Retinal pigment epithelial cell (primary cell): ENCODE results near the gene RPGRIP1L.

Experiments used
- DNase-seq: peaks from one replicate; pipeline ENCODE4 v3.0.0-alpha.2; 2010; ENCODE audit warnings: low read depth
- H3K4me3 ChIP-seq: 2 replicates; pipeline ENCODE4 v1.5.1; 2011; ENCODE audit warnings: mild to moderate bottlenecking, low read length, control low read depth, moderate library complexity
- TF ChIP-seq, protein P1 (sequence below): conservative IDR thresholded peaks from 2 replicates; pipeline ENCODE4 v1.5.1; 2011; ENCODE audit warnings: low read depth, low read length, control low read depth, inconsistent platforms

The RPGRIP1L gene

DNA sequence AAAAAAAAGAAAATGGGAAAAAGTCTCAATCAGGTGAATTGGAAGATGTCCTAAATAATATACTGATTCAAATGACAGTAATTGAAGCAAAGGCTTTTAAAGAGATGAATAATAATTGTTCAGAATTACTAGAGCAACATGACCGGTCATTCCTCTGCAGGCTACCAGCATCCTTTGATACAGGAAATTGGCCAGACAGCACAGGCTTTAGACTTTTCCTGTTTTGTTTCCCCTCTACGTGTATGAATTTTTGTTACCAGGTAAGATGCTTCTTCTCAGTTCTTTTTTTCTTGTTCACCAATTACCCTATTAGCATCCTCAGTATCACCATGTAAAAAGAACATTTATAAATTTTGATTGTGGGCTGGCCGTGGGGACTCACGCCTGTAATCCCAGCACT lies 77.5 kb downstream of the RPGRIP1L start:
- TF ChIP-seq, protein P1, sequence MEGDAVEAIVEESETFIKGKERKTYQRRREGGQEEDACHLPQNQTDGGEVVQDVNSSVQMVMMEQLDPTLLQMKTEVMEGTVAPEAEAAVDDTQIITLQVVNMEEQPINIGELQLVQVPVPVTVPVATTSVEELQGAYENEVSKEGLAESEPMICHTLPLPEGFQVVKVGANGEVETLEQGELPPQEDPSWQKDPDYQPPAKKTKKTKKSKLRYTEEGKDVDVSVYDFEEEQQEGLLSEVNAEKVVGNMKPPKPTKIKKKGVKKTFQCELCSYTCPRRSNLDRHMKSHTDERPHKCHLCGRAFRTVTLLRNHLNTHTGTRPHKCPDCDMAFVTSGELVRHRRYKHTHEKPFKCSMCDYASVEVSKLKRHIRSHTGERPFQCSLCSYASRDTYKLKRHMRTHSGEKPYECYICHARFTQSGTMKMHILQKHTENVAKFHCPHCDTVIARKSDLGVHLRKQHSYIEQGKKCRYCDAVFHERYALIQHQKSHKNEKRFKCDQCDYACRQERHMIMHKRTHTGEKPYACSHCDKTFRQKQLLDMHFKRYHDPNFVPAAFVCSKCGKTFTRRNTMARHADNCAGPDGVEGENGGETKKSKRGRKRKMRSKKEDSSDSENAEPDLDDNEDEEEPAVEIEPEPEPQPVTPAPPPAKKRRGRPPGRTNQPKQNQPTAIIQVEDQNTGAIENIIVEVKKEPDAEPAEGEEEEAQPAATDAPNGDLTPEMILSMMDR: no peak
- H3K4me3 ChIP-seq: no peak overlapping the region
- no peak for DNase-seq

DNA sequence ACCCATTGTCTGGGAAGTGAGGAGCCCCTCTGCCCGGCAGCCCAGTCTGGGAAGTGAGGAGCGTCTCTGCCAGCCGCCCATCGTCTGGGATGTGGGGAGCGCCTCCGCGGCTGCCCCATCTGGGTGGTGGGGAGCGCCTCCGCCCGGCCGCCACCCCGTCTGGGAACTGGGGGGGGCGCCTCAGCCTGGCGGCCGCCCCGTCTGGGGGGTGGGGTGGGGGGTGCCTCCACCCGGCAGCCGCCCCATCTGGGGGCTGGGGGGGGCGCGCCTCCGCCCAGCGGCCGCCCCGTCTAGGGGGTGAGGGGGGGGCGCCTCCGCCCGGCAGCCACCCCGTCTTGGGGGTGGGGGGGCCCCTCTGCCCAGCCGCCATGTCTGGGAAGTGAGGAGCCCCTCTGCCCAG lies 78.4 kb downstream of the RPGRIP1L start:
- DNase-seq: no peak
- TF ChIP-seq, protein P1: no peak
- H3K4me3 ChIP-seq: no peak overlapping the region

DNA sequence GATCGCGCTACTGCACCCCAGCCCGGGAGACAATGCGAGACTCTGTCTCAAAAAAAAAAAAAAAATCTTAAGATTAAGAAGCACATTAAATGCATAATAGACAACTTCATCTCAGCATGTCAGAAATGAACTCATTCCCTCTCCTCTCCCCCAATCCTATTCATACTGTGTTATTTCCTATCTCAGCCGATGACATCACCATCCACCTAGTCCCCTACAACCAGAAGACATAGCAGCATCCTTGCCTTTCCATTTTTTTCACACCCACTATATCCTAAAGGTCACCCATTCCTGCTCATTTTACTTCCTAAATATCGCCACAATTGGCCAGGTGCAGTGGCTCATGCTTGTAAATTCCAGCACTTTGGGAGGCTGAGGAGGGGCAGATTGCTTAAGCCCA lies 81.3 kb downstream of the RPGRIP1L start:
- TF ChIP-seq, protein P1: no peak
- no peak for DNase-seq
- H3K4me3 ChIP-seq: no peak overlapping the region

DNA sequence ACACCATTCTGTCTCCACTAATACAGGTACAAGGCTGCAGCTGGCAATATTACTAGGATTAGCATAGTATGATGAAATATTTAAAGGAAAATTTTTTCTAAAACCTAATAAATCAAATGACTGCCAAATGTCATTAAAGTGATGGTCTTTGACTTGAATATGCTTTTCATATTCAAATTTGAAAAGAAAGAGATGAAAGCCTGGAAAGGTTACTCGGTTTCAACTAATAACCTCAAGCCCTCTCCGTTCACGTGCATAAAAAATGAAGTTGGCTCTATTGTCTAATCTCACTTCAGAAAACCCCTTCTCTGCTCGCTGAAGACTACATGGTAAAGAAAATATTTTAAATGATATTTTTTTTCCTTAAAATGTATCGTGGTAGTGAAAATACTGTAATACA lies 83.2 kb downstream of the RPGRIP1L start:
- no peak overlapping the region for H3K4me3 ChIP-seq
- DNase-seq: no peak
- TF ChIP-seq, protein P1: no peak

DNA sequence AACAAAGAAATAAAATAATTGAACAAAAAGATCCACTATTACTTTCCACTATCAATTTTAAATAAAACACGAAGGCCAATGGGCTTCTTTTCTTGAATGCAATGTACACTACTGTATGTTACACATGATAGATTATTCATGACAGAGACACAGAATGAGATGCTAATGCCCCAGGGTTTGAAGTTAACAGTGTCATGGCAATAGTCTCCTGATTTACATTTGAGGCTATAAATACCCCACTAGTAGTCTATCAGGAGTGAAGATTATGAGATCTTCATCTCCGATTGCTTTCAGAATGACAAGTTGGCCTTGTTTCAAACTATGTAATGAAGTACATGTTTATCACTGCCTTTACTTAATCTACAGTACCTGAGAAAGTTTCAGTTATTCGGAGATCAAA lies 84.4 kb downstream of the RPGRIP1L start:
- no peak overlapping the region for H3K4me3 ChIP-seq
- TF ChIP-seq, protein P1: no peak
- no peak for DNase-seq

DNA sequence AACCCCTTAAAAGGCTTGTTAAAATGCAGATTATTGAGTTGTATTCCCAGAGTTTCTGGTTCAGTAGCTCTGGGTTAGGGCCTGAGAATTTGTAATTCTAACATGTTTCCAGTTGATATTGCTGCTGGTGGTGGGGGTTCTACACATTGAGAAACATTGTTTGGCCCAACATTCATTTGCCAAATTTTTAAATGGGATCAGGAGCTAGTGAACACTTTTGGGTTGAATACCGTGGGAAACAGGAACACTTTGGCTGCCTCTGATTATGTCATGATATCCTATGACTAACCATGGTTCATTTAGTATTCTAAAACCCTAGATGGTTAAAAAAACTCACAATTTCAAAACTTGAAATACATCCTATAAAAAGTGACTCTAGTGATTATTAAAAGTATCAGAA lies 89.3 kb downstream of the RPGRIP1L start:
- TF ChIP-seq, protein P1: no peak
- no peak overlapping the region for H3K4me3 ChIP-seq
- no peak for DNase-seq

DNA sequence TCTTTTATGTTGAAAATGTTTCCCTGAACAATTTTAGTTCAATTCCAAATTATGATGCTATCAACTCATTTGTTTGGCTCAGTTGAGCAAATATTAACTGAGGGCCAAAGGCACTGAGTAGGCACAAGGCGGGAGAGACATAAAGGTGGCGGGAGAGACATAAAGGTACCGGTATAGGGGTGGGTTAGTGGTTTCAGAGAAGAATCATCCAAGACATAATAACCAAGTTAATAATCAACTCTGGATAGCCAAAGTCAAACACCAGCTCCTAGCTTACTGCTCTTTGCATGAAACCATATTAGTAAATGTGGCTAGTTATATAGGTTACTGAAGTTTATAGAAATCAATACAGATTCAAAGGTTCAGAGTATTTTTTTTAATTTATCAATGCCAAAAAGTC lies 91.7 kb downstream of the RPGRIP1L start:
- TF ChIP-seq, protein P1: no peak
- no peak for DNase-seq
- H3K4me3 ChIP-seq: no peak overlapping the region
